SK-N-SH (cell line): Measurements from ENCODE around the gene NDUFB11.

Experiments
- CTCF ChIP-seq: fragments of 200-600 bp; sonication (generic); IDR thresholded peaks from 2 replicates; pipeline ENCODE4 v1.6.1; 2017; ENCODE audit warnings: antibody characterized with exemption, mild to moderate bottlenecking, moderate library complexity
- ELF1 ChIP-seq: IDR thresholded peaks from 2 replicates; pipeline ENCODE4 v1.4.0; 2012
- FOXM1 ChIP-seq: IDR thresholded peaks from 2 replicates; pipeline ENCODE4 v1.4.0; 2012; ENCODE audit warnings: low read depth, mild to moderate bottlenecking
- MXI1 ChIP-seq: IDR thresholded peaks from 2 replicates; pipeline ENCODE4 v1.6.1; 2012; ENCODE audit warnings: mild to moderate bottlenecking, low read depth, low read length, improper control_type of control experiment
- POLR2AphosphoS5 ChIP-seq: IDR thresholded peaks from 2 replicates; pipeline ENCODE4 v1.6.1; 2012; ENCODE audit warnings: low read depth, low read length
- RCOR1 ChIP-seq: fragments of 150-350 bp; IDR thresholded peaks from 2 replicates; pipeline ENCODE4 v1.6.1; 2017; ENCODE audit warnings: antibody characterized with exemption, low read length
- RXRA ChIP-seq: IDR thresholded peaks from 2 replicates; pipeline ENCODE4 v1.4.0; 2012; ENCODE audit warnings: low read depth, mild to moderate bottlenecking, borderline replicate concordance
- TAF1 ChIP-seq: IDR thresholded peaks from 2 replicates; pipeline ENCODE4 v1.6.1; 2012; ENCODE audit warnings: low read depth, mild to moderate bottlenecking, low read length, moderate library complexity, borderline replicate concordance
- TF ChIP-seq, protein P1 (sequence below): IDR thresholded peaks from 2 replicates; pipeline ENCODE4 v1.4.0; 2012; ENCODE audit warnings: low read depth, borderline replicate concordance

- TF ChIP-seq CTCF (no peak), MXI1 (no peak; the same call in none of the 2 replicates), RXRA (no peak), TAF1 (no peak), POLR2AphosphoS5 (no peak), FOXM1 (no peak), ELF1 (no peak), RCOR1 (no peak)
- TF ChIP-seq, protein P1, sequence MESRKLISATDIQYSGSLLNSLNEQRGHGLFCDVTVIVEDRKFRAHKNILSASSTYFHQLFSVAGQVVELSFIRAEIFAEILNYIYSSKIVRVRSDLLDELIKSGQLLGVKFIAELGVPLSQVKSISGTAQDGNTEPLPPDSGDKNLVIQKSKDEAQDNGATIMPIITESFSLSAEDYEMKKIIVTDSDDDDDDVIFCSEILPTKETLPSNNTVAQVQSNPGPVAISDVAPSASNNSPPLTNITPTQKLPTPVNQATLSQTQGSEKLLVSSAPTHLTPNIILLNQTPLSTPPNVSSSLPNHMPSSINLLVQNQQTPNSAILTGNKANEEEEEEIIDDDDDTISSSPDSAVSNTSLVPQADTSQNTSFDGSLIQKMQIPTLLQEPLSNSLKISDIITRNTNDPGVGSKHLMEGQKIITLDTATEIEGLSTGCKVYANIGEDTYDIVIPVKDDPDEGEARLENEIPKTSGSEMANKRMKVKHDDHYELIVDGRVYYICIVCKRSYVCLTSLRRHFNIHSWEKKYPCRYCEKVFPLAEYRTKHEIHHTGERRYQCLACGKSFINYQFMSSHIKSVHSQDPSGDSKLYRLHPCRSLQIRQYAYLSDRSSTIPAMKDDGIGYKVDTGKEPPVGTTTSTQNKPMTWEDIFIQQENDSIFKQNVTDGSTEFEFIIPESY = no peak
Observed at GRCh38 chrX:47145395-47146120, 1.1 kb upstream of the NDUFB11 start.
